ENCODE results near the gene FAM222A.
A peak's percentile ranks its signal among the peaks of the same experiment; 100 is the strongest.

Gene FAM222A

DNA sequence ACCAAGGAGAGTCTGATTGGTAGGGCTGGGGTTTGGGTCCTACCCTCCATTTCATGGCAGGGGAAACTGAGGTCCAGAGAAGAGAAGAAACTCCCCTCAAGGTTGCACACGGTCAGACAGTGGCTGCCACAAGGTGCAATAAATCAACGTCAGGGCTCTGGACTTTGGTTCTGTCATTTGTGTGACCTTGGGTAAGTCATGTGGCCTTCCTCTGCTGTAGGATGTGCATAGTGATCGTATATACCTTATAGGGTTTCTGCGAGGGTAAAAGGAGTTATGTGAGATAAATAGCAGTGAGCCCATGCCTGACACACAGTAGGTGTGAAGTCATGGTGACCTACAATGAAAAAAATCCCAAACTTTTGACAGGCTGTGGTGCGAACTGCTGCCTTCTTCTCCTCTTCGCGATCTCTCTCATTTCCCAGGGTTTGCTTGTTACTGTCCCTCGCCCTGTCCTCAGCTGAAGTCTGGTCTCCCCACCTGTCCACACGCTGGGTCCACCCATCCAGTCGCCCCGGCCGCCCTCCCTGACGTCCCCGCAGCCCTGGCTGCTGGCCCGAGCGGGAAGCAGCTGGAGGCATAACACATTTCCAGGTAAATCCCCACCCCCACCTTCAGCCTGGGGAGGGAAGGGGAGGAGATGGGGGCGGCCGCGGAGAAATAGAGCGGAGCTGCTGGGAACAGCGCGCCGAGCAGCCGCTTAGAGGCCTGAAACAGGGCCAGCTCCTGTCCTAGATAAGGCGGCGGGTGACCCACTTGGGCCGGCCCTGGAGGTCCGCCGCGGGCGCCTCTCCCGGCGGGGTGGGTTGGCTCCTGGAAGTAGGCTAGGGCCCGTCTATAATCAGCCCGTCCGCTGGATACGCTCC is 1.8 kb upstream of the FAM222A start:
- no peak for DNase-seq

DNA sequence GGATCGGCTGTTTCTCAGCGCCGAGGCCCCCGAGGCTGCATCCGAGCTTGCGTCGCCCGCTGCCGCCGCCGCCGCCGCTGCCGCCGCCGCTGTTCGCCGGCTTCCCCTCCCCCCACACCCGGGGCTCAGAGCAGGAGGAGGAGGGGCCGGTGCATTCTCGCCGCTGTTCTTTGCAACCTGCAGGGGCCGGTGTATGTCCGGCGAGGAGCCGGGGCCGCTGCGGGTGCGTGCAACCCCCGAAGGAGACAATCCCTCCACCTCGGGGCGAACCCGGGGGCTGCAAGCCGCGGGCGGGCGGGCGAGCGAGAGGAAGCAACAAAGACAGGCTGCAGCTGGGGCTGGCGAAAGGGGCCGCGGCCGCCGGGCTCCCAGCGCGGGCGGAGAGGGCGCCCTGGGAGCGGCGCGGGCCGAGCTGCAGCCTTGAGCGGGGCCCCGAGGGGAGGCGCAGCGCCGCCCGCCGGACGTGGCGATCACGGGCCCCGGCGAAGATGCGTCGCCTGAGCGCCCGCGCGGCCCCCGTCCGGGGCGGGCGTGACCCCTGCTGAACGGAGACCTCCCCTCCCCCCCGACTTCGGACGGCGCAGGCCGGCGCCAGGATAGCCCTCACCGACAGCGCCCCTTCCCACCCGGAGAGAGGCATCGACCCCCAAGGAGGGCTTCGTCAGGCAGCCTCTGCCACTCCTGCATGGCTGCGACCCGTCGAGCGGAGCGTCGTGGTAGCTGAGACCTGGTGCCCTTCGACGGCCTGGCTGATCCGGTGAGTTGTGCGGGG is 702 bp downstream of the FAM222A start:
- peak; percentile 59 for DNase-seq

DNA sequence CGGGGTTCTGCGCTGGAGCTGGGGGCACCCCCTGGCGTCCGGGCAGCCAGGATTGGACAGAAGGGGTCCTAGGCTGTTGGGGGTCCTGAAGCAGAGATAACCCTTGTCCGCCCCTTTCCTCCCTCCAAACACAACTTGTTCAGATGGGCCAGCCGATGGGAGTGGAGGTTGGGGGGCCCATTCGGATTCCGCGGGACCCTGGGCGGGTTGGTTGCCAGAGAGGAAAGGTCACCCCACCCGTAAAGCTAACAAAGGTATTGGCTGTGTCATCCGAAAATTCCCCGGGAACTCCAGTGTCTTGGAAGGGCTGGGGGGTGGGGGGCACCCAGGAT is 1.3 kb downstream of the FAM222A start:
- no peak for DNase-seq

DNA sequence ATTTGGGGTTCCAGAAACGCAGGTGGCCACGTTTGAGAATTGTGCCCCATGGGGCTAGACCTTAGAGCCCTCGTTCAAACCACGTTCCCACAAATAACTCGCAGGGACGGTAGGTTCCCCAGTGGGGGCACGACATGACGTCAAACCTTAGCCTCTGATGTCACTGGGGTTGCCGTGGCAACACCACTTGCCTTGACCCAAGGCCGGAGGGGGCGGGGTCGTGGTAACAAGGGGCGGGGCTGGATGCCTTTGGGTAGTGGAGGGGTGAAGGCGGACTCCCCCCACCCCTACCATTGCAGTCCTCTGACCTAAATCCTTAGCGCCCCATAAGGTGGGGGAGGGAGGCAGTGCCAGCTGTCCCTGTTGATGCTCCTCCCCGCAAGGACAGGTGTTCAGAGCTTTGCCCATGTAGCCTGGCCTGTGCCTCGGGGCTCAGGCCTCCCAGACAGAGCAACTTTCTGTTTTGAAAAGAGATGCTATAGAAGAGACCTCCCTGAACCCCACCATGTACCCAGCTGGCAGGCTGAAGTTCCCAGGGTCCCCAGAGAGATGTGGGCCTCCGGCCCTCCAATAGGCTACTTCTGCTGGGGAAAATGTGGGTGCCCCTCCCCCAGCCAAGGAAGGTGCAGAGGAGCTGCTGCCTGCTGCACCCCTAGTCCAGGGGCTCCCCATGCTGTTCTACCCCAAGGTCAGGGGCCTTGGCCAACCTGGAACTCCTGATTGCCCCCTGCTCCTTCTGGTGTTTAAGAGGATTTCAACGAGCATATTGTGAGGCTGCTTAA is 1.9 kb downstream of the FAM222A start:
- peak; percentile 44 for DNase-seq

DNA sequence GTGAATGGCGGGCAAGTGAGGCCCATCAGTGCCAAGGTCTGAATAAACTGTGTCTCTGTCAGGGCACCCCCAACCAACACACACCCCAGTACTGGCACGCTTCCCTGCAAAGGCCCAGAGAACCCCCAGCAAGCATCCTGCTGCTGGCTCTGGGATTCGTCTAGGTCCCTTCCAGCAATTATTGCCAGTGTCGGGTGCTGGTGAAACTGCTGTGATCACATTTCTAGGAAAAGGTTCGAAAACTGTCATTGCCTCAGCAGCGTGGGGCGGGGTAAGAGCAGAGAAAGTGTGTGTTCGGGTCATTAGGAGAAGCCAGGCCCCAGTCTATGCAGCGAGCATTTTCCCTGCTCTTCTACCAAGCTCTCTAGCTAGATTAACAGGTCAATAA is 2.5 kb downstream of the FAM222A start:
- DNase-seq = no peak

DNA sequence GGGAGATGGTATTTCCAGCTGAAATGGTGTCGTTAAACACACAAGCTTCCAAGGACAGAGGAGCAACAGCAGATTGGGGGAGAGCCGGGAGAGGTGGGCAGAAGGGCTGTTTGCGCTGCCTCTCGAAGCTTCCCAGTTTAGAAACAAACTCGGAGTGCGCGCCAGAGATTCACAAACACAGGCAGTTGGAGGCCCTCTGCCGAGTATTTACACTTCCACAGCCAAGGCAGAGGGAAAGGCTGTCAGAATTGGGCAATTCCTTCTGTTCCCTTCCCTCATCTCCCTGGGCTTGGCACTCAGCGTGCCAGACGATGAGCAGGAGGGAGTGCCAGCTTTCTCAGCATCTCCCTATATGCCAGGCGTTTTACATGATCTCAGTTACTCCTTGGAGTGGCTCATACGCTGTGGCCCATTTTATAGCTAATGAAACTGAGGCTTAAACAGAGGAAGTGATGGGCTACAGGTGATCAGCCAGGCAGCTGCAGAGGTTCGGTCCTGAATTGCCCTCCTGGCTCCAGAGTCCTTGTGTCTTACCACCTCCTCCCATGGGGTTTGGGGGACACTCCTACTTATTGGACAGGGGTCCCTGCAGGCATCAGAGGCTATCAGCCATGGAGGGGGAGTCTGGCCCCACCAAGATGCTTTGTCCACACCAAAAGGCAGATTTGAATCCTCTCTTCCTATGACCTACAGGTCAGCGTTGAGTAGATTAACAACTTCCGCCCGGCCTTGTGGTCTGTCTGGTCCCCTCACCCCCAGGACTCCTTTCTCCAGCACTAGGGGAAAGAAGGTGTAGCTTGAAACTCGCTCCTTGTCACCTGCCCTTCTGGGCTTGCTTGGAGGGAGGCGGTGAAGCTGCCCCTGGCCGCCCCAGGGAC is 3.1 kb downstream of the FAM222A start:
- DNase-seq = no peak

DNA sequence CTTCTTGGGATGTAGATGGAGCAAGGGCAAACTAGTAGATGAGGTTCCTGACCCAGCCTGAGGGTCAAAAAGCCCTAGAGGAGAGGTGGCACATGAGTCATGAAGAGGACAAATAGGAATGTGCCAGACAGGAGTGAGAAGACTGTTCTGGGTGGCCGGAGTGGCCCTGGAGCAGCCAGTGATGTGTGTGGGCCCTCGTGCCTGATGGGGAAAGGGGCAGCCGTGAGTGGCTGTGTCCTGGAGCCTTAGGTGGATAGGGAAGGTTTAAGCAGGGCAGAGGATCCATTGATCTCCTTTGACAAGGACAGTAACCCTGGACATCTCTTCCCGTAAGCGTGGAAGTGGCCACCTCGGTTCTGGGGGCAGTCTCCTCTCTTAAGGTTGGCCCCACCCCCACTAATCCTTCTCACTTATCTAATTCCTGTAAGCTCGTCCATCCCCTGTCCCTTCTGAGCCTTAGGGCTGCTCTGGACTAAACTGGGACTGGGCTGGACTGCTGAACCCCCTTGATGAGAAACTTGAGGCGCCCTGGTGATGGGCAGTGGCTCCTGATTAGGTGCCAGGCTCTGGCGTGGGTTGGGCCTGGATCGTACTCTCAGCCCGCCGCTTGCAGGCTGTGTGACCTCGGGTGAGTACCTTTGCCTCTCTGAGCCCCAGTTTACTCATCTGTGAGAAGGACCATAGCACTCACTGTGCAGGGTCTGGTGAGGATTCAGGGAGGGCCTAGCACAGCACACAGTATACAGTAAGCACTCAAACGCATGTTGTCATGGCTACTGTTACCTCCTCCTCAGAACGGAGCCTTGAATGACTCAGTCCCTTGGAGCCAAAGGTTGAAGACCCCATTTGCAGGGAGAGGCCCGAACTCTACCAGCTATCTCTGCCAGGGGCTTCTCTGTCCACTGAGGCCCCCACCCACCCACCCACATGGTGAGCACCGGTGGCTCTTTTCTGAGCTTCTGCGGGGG is 4.0 kb downstream of the FAM222A start:
- no peak for DNase-seq

DNA sequence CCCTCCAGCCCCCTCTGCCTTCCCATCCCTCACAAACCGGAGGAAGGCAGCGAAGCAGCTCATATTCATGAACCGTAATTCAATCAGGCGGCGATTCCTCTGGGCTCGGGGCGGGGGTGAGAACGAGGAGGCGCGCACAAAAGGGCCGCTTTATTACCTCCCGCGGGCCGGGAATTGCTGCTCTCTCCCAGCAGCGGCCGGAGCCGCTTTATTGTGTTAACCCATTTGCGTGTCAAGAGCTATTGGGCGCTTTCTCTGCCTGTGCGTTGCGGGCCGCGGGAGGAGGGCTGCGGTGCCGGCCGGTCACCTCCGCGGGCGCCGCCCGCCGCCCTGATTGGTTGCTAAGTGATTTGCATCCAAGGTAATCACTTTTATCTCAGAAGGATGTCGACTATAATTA is 4.8 kb downstream of the FAM222A start:
- DNase-seq = peak; percentile 89

DNA sequence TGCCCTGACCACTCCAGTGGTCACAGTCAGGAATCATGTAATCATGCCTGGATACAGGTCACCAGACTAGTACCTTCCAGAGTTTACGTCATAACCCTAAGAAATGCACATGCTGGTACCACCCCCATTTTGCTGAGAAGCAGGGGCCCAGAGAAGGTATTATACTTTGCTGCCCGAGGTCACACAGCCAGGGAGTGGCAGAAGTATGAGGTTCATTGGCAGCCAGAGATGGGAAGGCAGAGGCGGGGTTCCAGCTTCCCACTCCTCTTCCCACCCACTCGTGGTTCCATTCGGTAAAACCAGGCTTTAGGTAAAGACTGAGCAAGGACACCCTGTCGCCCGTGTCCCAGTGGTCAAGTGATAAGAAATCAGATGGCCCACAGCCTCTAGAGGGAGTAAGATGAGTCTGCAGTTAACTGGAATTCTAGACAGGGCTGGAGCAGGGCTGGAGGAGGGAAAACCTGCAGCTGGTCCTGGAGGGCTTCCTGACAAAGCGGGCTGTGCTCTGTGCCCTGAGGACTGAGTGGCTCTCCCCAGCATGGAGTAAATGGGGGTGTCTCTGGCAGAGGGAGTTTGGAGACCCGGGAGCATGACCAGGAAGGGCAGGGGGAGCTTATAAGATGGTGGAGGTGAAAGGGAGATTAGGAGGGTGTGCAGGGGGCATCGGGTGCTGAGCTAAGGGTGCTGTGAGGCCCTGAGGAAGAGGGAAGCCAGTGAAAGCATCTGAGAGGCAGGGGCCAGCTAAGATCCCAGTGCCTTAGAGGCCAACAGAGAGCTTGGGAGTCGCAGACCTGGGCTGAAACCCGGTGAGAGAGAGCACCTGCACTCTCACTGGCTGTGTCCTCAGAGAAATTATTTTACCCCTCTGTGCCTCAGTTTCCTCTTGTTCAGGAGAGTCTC is 5.7 kb downstream of the FAM222A start:
- no peak for DNase-seq

DNA sequence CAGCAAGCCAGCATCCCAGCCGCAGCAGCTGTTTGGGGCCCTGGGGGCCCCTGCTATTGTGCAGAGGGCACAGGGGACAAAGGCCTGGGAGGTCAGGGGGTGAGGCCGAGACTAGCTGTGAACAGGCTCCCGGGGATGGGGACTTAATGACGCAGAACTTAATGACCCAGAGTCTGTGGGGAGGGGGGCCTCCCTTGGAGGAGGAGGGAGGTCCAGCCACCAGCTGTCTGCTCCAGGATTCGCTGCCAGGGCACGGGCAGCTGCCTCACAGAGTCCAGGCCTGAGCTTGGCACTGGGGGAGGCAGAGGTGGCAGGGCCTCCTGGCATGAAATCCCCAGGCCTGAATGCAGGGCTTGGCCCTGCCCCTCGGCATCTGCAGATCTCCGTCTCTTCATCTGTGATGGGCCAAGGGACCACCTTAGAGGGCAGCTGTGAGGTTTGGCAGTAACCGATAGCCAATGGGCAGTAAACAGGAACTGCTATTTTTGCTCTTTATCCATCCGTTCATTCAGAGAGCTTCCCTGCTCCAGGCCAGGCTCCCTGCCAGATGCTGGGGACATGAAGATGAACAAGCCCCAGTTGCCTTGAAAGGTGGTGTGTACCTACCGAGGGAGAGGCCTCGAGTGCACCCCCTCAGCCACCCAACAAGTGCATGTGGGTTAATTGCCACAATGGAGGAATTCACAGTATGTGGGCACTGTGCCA is 6.7 kb downstream of the FAM222A start:
- DNase-seq = peak; percentile 47

DNA sequence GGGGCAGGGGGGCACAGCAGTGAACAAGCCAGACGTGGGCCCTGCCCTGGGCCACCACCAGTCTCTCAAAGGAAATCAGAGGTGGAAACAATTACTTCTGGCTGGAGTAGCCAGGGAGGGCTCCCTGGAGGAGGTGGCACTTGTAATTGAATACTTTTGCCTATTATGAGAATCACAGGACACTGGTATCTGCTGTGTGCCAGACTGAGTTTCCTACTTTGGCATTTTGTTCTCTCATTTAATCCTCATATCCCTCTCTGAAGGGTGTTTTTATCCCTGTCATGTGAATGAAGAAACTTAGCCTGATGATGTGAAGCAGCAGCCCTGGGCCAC is 7.2 kb downstream of the FAM222A start:
- no peak for DNase-seq

DNA sequence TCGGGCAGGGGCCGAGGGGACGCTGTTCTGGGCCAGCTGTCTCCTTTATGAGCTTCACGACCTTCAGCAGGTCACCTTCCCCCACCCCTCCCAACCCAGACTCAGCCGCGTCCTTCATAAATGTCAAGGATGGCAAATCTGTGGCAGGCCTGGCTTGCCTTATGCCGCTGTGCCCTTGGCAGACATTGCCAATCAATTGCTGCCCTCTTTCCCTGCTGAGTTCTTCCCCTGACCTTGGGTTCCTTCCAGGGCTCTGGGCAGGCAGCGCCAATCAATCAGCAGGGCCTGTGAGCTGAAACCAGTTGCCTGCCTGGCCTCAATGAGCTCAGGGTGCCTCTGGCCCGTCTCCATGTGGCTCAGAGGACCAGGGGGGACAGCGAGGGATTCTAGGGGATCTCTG is 7.7 kb downstream of the FAM222A start:
- DNase-seq = no peak

DNA sequence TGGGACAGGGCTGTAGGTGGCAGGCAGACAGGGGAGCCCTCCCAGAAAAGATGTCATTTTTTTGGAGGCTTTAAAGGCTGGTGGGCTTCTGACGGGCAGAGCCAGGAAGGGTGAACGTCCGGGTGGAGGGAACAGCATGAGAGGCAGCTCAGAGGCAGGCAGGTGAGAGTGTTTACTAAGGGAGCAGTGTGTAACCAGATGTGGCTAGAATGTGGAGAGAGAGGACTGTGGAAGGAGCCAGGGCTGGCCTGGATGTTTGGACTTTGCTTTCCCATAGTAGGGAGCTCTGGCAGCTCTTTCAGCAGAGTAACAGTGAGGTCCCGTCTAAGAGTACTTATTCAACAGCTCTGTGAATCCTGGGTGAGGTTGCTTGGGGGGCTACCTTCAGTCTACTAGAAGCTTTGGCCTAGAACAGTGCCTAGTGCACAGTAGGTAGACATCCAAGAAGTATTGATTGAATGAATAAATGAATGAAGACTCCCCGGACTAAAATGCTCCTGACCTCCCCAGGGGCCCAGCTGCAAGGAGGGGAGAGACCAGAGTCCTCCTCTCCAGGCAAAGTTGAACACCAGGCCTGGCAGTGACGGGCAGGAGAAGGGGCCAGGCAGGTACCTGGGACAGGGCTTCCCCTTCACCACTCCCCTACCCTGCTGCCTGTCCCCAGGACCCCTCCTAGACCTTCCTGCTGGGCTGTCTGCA is 8.5 kb downstream of the FAM222A start:
- no peak for DNase-seq

DNA sequence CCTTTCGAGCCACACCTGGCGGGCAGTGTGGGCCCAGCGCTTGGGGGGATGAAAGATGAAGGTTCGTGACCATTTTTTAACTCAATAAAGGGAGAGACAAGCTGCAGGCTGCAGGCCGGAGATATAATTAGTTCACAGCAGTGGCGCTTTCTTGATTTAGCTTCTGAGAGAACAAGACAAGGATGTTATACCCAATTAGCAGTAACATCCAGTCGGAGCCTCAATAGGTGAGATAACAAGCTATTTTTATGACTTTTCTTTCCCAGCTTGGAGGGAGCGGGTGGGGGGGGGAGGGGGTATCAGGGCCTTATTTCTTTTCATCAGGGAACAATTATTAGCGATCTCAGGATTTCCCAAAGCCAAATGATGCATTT is 9.1 kb downstream of the FAM222A start:
- no peak for DNase-seq

DNA sequence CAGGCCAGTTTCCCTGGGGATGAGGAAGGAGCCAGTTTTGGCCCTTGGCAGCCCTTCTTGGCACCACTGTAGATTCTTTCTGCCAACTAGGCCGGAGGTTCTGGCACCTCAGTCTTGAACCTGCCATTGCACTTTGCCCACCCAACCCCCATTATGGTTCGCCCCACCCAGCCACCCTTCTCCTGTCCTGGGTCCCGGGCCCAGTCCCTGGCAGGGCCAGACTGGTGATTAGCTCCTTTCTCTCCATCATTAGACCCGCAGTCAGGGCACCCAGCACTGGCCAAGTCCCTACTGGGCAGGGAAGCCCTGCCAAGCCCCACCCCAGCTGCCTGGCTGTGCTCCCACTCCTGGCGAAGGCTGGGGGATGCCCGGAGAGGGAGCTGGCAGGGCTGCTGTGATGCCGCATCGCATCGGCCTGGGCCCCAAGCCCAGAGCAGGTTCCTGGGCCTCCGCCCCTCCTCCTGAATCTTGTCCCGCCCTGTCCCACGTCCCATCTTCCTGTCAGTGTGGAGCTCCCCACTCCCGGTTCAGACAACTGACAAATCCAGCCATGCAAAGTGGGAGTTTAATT is 9.8 kb downstream of the FAM222A start:
- DNase-seq = peak; percentile 57

DNA sequence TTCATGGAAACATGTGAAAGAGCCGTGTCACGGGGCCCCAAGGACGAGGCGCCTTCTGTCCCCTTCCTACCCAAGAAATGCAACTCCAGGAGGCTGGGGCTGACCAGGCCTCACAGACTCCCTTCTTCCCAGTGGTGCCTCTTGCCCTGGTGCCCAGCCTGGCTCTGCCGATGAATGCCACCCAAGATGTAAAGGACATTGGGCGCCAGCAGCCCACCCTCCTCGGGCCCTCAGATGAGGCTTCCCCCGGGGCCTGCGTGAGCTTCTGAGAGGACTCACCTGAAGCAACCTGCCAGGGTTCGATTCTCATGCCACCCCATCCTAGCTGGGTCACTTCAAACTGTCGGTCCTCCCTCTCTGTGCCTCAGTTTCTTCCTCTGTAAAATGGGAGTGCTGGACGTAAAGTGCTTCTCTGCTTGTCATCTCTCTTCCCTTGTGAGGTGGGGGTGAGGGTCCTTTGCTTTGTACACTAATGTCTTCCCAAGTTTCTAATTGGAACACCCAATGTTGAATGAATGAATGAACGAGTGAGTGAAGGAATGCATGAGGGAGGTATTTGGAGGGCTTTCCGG is 10.8 kb downstream of the FAM222A start:
- DNase-seq = no peak

DNA sequence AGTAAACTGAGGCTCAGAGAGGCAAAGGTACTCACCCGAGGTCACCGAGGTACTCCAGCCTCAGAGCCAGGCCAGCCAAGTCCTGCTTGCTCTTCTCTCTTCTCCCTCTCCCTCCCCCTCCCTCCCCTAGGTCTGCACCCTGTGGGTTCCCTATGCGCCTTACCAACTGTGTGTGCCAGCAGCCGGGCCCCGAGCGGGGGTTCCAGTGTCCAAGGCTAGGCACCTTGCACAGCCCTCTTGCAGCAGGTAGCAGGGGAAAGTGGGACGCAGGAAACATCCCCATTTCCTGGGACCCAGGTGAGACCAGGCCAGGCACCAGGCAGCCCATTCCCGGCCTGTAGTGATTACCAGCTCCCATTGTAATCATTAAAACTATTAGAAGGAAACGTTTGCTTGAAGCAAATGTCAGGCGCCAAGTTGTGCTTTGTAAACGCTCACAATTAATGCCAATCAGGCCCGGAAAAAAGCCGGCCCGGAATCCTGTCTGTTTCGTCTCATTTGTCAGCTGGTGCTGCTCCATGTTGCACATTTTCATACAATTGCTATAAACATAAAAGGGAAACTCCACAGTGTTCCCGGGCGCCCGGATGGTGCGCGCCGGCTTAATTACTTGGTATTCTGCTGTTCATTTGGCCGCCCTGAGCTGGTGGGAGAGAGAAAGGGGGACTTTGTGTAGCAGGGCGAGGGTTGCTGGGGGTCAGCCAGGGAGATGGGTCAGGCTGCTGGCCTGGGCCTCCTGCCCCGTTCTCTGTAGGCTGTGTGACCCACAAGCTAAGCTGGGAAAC is 11.9 kb downstream of the FAM222A start:
- DNase-seq = no peak

DNA sequence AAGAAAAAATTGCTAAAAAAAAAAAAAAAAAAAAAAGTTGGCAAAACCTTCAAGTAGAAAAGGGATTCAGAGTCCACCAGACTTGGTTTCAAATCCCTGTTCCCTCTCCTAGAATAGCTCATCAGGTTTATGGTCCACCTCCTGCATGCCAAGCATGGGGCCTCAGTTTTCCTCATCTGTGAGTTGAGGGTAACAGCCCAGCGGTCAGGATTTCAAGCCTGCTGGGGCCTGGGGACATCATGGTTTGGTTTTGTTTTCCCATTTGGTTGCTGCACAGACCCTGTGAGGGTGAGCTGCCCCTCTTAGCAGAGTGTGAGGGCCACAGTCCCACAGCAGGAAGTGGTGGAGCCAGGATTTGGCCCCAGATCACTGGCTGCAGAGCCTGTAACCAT is 12.5 kb downstream of the FAM222A start:
- DNase-seq = no peak

Measured in COR-L47 (cell line).